ELF-1 (cell line): ENCODE measurements around the gene LTB4R.

Experiments
- DNase-seq: peaks from one replicate; pipeline ENCODE4 v3.0.0-alpha.2; 2016; ENCODE audit warnings: low read depth, low spot score

Gene LTB4R

DNA sequence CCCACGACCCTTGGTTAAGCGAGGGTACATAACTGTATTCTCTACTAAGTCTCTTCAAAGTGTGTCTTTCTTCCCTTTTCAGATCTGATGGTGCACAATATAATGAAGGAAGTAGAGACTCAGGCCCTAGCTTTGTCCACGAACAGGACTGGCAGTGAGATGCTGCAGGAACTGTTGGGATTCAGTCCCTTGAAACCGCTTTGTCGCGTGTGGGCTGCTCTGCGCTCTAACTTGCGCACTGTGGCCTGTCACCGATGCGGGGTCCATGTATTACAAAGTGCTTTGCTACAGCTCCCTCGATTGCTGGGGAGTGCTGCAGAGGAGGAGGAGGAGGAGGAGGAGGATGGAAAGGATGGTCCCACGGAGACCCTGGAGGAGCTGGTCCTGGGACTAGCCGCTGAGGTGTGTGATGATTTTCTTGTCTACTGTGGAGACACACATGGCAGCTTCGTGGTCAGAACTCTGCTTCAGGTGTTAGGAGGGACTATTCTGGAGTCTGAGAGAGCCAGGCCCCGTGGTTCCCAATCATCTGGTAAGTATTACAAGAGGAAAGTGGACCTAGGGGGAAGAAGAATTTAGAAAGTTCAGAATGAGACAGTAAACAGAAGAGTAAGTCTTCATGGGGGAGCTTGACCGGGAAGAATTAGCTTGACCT, 10.8 kb upstream of the LTB4R start:
- DNase-seq, result no peak

DNA sequence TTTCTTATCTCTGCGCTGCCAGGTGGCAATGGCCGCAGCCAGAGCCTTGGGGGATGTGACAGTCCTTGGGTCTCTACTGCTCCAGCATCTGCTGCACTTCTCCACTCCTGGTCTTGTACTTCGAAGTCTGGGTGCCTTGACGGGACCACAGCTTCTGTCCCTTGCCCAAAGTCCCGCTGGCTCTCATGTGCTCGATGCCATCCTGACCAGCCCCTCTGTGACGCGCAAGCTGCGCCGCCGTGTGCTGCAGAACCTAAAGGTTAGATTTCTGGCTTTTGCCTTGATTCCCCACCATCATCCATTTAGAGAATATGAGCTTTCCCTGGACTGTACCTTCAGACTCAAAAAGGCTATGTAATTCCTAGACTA, 7.3 kb upstream of the LTB4R start:
- DNase-seq, result no peak

DNA sequence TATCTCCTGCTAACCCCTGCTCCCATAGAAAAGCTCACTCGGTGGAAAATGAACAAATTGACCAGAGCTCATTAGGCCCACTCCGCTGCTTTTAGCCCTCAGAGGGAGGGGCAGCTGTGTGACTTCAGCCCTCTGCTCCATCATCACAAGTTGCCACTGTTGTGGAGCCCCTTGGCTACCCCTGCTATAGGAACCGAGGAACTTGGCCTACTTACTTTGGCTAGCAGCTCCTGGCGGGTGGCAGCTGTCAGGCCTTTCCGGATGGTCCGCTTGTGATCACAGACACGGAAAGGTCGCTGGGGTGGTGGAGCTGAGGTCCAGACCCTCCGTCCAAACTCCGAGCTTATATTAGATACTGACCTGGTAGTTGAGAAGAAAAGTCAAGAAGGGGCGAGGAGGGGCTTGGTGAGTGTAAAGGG, 4.1 kb upstream of the LTB4R start:
- DNase-seq, result no peak

DNA sequence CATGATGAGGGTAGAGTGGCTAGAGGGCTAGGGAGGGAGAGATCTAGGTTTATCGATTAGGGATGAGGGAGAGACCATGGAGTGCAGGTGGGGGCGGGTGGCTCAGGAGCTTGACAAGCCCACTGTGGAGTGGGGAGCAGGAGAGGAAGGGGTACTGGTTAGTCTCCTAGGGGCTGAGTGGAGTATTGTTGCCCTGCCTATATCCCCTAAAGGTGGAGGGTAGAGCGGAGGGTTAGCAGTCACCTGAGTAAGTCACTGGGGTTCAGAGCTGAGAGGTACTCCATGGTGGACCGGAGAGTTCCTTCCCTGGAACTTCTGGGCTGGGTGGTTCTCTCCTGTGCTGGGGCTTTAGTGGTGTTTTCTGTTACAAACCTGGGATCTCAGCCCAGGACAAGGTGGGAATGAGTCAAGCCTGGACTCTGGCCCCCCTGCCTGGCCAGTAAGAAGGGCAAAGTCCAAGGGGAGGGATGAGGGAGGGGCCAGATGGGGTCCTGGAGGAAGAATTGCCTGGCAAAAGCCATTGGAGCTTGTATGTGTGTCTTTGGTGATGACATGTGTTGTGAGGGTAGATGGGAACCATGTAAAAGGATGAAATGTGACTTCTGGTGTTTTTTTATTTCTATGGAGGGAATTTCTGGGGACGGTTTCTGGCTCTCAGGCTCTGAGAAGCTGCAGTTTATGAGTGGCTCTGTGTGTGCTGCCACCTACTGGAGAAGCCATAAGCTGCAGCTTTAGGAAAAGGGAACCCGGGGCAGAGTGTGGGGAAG, 3.5 kb upstream of the LTB4R start, which contains the start of gene CIDEB:
Gene CIDEB, minus strand, starts transcription at position 403 of the 767 bp plus-strand sequence. Its CDS starts 119 bp downstream, at position 284.
- DNase-seq, result peak; percentile 81

DNA sequence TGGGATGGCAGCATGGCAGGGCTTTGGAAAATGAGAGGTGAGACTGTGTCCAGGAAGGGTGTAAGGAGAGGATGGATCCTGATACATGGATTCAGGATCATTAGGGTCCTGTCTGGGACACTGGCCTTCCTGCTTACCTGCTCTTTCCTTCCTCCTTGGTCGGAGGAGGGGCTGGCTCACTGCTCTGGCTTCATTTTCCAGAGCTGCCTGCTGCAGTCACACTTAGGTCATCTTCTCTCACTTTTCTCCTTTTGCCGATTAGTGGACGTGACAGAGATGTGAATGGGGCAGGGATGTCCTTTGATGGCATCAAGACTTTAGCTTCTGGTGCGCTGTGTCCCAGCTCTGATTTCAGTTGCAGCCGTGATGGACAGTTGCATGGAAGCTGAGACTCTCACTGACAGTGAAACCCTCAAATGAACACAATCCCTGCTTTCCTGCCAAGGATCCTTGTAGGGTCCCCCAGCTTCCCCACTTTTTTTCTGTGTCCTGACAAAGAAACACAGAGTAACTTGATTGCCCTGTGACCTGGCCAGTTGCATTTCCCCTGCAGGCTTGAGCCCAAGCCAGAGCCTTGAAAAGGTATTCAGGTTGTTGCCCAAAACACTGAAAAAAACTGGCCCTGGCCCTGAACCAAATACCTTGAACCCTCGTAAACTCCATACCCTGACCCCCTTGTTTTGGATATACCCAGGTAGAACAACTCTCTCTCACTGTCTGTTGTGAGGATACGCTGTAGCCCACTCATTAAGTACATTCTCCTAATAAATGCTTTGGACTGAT, 2.8 kb upstream of the LTB4R start:
- DNase-seq, result no peak

DNA sequence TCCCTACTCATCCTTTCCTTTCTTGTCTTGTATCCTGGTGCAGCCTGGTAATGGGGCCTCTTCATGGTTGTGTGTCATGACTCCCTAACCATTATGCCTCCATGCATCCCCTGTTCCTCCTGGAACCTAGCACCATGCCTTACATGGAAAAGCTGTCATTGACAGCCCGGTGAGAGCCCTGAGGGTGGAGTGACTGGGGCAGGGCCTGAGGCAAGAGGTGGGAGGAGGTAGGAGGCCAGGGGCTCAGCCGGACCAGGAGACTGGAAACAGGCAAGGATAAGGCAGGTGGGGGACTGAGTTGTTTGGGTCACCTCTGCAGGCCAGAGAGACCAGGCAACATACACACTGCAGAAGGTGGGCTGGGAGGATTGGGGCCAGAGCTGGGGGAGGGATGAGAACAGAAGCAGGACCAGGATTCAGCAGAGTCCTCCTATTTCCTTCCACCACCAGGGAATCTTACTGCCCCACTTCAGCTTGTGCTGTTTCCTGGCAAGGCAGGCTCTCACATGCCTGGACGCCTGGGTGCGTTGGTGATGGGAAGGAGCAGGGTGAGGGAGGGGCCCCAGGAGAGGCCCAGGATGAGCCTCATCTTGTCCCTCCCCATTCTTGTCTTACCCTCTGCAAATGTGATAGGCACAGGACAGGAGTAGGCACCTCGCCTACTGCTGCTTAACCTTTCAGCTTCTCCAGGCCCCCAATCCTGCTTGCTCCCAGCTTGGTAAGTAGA, 1.6 kb upstream of the LTB4R start, which contains the start of gene LTB4R2:
Gene LTB4R2, plus strand, starts transcription at position 603 of the 727 bp plus-strand sequence. CDS start 525 bp downstream, outside the sequence.
- no peak for DNase-seq

DNA sequence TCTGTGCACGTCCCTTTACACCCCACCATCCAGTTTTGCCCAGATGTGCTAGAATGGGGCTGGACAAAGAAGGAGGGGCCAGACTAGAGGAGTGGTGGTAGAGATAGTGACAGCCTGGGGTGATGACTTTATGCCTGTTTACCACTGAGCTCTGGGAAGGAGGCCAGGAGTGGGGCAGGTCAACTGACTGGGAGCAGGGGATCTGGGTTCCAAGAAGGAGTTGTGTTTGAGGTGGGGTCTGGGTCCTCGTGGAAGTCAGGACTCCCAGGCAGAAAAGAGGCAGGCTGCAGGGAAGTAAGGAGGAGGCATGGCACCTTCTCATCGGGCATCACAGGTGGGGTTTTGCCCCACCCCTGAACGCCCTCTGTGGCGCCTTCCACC, 1.0 kb upstream of the LTB4R start:
- no peak for DNase-seq

DNA sequence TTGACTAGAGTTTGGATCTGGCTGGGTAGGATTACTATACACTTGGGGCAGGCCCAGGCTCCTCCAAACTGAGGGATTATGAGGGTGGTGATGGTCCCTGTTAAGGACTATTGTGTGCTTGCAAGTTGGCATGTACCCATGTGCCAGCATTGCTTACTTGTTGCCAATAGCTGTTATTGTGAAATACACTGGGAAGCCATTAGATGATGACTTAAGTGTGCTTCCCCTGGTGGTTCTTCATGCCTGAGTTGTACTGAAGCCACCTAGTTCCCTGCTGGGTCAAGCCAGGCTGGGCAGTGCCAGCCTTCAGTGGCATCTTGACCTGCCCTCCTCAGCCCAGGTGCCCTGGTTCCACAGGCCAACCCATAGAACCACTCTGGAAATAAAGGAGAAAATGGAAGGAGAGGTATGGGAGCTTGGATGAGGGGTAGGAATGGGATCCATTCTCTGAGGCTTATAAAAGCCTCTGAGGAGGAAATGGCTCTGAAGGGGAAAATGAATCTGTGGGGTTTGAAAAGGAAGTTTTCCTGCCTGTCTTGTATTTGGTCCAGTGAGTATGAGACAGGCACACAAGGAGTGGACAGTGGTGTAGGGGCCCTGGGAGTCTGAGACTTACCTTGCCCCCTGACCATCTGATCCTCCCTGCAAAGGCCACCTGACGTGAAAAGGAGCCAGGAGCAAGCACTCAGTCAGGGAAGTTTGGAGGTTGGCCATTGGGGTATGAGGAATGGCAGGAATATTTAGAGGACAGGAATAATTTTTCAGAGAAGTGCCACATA, 724 bp downstream of the LTB4R start:
- no peak for DNase-seq

DNA sequence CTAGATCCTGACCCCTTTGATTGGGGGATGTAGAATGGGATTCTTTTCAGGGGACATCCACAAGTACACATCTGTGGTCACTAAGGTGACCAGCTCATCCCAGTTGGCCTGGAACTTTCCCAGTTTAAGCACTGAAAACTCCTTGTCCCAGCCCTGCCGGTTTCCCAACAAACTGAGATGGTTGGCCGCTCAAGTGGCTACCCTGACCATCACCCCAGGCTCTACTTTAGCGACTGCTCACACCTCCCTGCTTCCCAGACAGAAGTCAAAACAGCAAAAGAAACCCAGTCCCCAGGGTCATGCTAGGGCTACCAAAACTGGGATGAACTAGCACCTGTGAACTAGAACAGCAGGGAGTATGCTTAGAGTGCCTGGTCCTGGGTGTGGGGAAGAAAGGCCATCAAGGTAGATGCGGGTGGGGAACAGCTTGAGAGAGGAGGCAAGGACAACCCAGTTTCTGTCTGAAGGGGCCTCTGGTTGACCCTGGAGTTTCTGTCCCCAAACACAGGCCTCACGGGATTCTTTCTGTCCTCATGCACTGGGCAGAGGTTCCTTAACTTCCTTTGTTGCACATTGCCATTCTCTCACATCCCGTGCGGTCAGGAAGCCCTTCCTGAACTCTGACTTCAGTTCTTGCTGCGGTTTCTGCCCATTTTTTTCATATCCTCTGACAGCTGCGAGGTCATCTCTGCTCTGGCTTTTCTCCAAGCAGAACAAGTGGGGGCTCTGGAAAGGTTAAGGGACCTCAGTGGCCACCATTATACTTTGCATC, 1.6 kb downstream of the LTB4R start:
- no peak for DNase-seq

DNA sequence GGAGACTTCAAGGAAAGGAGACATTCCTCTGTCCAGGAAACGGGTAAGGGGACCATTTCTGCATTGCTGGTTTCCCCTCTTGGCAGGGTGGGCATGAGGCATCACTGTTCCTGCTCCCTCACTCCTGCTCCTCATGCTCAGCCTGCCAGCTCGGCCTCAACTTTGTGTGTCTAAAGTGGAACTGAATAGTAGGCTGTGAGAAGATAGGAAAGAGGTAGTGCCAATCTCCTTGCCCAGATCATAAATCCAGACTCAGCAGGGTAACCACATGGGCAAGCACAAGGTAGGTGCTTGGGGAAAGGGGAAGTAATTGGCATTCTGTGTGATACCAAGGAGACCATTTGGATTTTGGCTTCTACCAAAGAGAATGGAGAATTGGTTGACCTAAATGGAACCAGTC, 2.6 kb downstream of the LTB4R start:
- DNase-seq, result no peak

DNA sequence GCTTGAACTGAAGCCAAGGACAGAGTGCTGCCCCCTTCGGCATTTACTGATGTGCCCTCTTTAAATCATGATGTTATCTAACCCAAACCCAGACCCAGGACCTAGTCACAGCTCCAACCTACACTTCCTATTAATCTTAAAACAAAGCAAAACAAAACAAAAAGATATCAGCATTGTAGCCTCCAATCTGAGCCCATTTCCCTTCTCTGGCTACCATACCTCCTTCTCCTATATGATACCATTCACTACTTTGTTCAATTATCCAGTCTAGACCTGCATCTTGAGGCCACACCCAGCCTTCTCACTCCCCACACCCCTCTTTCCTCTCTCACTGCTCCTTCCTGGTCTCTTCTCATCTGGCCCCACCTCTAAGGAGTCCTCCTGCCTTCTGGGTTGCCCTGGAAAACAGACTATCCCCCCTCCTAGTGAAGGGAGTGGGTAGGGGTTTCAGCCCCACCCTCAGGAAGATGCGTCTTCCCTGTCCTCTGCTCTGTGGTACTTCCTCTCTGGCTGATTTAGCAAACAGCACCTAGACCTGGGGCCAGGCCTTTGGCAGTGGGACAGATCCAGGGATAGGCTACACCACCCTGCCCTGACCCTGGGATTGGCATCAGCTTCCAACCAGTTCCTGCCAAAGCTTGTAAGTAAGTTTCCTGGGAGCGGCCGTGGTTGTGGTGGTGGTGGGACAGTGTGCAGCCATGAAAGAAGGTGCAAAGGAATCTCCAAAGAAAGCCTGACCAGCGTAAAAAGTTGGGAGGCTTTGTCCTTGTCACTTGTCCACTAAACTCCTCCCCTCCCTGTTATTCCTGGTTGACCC, 3.3 kb downstream of the LTB4R start:
- no peak for DNase-seq

DNA sequence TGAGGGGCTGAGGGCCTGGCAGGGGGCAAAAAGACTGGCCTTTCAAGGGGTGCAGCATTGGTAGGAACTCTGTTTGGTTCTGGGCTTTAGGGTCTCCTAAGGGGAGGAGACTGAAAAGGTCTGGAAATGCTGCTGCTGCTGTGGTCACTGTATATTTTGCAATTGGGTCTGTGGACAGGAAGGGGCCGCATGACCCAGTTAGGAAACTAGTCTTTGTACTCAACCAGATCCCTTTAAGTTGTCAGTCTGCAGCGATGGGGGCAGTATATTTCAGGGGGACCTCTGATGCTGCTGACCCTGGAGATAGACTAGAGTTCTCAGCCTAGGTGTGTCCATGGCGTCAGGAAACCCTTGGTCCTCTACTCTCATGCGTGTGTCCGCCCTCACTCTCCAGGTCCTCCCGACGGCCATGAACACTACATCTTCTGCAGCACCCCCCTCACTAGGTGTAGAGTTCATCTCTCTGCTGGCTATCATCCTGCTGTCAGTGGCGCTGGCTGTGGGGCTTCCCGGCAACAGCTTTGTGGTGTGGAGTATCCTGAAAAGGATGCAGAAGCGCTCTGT, 4.0 kb downstream of the LTB4R start:
- DNase-seq, result no peak

DNA sequence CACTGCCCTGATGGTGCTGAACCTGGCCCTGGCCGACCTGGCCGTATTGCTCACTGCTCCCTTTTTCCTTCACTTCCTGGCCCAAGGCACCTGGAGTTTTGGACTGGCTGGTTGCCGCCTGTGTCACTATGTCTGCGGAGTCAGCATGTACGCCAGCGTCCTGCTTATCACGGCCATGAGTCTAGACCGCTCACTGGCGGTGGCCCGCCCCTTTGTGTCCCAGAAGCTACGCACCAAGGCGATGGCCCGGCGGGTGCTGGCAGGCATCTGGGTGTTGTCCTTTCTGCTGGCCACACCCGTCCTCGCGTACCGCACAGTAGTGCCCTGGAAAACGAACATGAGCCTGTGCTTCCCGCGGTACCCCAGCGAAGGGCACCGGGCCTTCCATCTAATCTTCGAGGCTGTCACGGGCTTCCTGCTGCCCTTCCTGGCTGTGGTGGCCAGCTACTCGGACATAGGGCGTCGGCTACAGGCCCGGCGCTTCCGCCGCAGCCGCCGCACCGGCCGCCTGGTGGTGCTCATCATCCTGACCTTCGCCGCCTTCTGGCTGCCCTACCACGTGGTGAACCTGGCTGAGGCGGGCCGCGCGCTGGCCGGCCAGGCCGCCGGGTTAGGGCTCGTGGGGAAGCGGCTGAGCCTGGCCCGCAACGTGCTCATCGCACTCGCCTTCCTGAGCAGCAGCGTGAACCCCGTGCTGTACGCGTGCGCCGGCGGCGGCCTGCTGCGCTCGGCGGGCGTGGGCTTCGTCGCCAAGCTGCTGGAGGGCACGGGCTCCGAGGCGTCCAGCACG, 4.7 kb downstream of the LTB4R start:
- peak; percentile 46 for DNase-seq

DNA sequence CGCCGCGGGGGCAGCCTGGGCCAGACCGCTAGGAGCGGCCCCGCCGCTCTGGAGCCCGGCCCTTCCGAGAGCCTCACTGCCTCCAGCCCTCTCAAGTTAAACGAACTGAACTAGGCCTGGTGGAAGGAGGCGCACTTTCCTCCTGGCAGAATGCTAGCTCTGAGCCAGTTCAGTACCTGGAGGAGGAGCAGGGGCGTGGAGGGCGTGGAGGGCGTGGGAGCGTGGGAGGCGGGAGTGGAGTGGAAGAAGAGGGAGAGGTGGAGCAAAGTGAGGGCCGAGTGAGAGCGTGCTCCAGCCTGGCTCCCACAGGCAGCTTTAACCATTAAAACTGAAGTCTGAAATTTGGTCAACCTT, 5.3 kb downstream of the LTB4R start:
- DNase-seq, result no peak

DNA sequence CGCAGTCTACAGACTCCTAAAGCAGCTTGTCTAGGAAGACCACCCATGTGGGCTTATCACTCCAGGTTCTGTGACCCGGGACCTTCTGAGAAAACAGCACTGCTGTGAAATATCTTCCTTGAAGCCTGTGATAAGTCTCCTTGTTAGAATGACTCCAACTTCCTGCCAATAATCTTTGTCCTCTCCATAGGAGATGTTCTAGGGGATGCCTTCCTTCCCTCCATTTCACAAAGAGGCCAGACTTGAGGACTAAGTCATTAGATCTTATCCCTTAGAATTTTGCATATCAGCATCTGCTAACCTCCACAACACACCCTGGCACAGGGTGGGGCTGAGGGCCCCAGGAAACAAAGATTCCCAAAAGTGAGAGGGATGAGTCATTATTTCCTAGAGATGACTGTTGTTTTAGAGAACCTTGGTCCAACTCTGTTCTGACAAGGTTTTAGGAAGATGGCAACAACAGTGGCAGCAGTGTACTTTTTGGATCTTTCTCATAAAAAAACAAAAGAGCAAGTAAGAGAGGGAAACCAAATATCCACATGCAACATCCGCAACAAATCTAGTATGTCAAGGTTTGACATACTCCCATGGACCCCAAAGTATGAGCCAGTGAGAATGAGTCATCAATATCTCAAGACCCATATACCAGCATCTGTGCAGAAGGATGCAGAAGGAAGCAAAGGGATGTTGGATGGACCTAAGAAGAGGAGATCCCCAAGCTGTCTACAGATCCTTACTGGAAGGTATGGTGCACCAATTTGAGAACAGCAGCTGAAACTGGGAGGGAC, 6.0 kb downstream of the LTB4R start:
- peak; percentile 16 for DNase-seq

DNA sequence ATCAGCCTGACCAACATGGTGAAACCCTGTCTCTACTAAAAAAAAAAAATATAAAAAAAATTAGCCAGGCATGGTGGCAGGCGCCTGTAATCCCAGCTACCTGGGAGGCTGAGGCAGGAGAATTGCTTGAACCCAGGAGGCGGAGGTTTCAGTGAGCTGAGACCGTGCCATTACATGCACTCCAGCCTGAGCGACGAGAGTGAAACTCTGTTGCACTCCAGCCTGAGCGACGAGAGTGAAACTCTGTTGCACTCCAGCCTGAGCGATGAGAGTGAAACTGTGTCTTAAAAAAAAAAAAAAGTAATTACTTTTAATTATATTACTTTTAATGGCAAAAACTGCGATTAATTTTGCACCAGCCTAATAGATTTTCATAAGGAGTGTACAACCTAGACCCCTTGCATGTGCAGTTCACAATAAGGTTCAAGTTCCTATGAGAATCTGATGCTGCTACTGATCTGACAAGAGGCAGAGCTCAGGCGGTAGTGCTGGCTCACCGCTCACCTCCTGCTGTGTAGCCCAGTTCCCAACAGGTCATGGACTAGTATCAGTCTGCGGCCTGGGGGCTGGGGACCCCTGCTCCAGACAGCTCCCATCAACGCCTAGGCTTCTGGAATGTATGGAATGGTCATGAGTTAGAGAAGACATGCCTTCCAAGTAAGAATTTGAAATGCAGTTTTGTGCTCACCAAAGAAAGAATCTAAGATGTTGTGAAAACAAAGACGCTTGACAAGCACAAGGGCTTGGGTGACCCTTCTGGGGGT, 10.1 kb downstream of the LTB4R start:
- DNase-seq, result peak; percentile 60

DNA sequence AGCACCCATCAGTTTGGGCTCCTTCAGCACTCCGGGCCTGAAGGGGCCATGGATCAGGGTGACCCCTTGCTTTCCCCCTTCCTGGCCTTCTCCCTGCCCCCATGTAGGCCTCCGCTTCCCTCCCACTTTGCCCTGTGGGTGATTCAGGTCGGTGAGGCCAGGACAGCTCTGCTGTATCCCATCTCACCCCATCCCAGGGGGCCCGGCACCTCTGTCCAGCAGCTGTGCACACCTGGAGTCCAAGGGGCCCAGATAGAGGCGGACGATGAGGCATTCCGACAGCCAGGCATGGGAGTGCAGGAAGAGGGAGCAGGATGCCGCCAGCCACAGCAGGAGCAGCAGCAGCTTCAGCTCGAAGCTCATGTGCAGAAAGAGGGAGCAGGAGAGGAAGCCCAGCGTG, 11.4 kb downstream of the LTB4R start:
- no peak for DNase-seq
